ENCODE data around the gene TNPO1.

Gene TNPO1

GRCh38 chr5:72936893-72937292, 120.4 kb downstream of the TNPO1 start:
- DNase-seq, result no peak

GRCh38 chr5:72937517-72938061, 121.1 kb downstream of the TNPO1 start:
- DNase-seq, result no peak

- DNase-seq, result no peak
These were observed 121.7 kb downstream of the TNPO1 start for GRCh38 chr5:72938206-72938605.

GRCh38 chr5:72940082-72940481, 123.6 kb downstream of the TNPO1 start:
- no peak for DNase-seq

- no peak for DNase-seq
These were observed 126.8 kb downstream of the TNPO1 start for GRCh38 chr5:72943307-72943706.

GRCh38 chr5:72947498-72947897, 131.0 kb downstream of the TNPO1 start:
- no peak for DNase-seq

GRCh38 chr5:72949481-72949880, 133.0 kb downstream of the TNPO1 start:
- DNase-seq, result no peak

GRCh38 chr5:72951671-72952468, 135.4 kb downstream of the TNPO1 start:
- DNase-seq, result no peak

GRCh38 chr5:72954389-72954788, 137.9 kb downstream of the TNPO1 start:
- DNase-seq, result no peak

- no peak for DNase-seq
These were observed 138.8 kb downstream of the TNPO1 start for GRCh38 chr5:72955143-72955767.

GRCh38 chr5:72955768-72956323, 139.4 kb downstream of the TNPO1 start, which contains the start of gene FCHO2:
TSS of gene FCHO2 (plus strand) at chr5:72956041. CDS start at chr5:72956097, 56 bp downstream.
- peak; percentile 92 for DNase-seq

GRCh38 chr5:72956324-72957140, 140.1 kb downstream of the TNPO1 start:
- DNase-seq, result no peak

- DNase-seq, result no peak
These were observed 140.9 kb downstream of the TNPO1 start for GRCh38 chr5:72957337-72957736.

GRCh38 chr5:72959257-72959656, 142.8 kb downstream of the TNPO1 start:
- no peak for DNase-seq

Measured in stimulated activated naive CD4-positive, alpha-beta T cell treated with Interleukin-2 at 50 U/mL for 16 hours (primary cell).